HT1080 (cell line): Measurements from ENCODE around the gene CRELD2. TPM values are rescaled to one million over a fixed set of nuclear protein-coding genes. Genes with fewer than 3 reads are reported as not detected.

Experiments used
- DNase-seq: peaks from one replicate; pipeline ENCODE4 v3.0.0-alpha.2; 2015; ENCODE audit warnings: low read depth
- total RNA-seq: library from RNA; depleted of rRNA; stranded (reverse); fragments of >200 nt; shearing (Covaris generic); gene quantifications from 2 replicates; pipeline ENCODE4 v1.2.3, GENCODE V29; 2014

CRELD2 gene
- total RNA-seq, 1 experiment from 2014 or later: 53.1 TPM

GRCh38 chr22:49955581-49956417 is 37.4 kb downstream of the CRELD2 start:
- no peak for DNase-seq

- DNase-seq: no peak
These were observed 38.0 kb downstream of the CRELD2 start for GRCh38 chr22:49956418-49956770.

GRCh38 chr22:49956914-49957825 is 38.7 kb downstream of the CRELD2 start:
- DNase-seq: no peak

GRCh38 chr22:49957826-49958365 is 39.5 kb downstream of the CRELD2 start:
- no peak for DNase-seq

- no peak for DNase-seq
These were observed 40.0 kb downstream of the CRELD2 start for GRCh38 chr22:49958366-49958921.

- DNase-seq: no peak
These were observed 40.7 kb downstream of the CRELD2 start for GRCh38 chr22:49958931-49959781.

GRCh38 chr22:49959782-49960158 is 41.3 kb downstream of the CRELD2 start:
- peak; percentile 66 for DNase-seq

- peak; percentile 94 for DNase-seq
These were observed 41.9 kb downstream of the CRELD2 start, which contains the start of gene PIM3 for GRCh38 chr22:49960159-49961004. PIM3 (plus strand) TSS chr22:49960772; CDS start chr22:49960948, 176 bp downstream.

GRCh38 chr22:49961005-49961600 is 42.7 kb downstream of the CRELD2 start:
- peak; percentile 32 for DNase-seq

- no peak for DNase-seq
These were observed 43.2 kb downstream of the CRELD2 start for GRCh38 chr22:49961601-49962011.

- peak; percentile 85 for DNase-seq
These were observed 43.7 kb downstream of the CRELD2 start for GRCh38 chr22:49962012-49962750.

- DNase-seq: no peak
These were observed 44.6 kb downstream of the CRELD2 start for GRCh38 chr22:49962751-49963646.

GRCh38 chr22:49963647-49964026 is 45.2 kb downstream of the CRELD2 start:
- no peak for DNase-seq

GRCh38 chr22:49964136-49965090 is 46.0 kb downstream of the CRELD2 start:
- DNase-seq: no peak

GRCh38 chr22:49965091-49966040 is 46.9 kb downstream of the CRELD2 start:
- no peak for DNase-seq
